Measurements from ENCODE around the gene GPR65. TPM values are rescaled to one million over a fixed set of nuclear protein-coding genes. Genes with fewer than 3 reads are reported as not detected.
A peak's percentile ranks its signal among the peaks of the same experiment; 100 is the strongest.

The GPR65 gene
- total and polyA plus RNA-seq, 7 experiments from 2014 or later: 7.6 to 18.6 (median 10.0) TPM

DNA sequence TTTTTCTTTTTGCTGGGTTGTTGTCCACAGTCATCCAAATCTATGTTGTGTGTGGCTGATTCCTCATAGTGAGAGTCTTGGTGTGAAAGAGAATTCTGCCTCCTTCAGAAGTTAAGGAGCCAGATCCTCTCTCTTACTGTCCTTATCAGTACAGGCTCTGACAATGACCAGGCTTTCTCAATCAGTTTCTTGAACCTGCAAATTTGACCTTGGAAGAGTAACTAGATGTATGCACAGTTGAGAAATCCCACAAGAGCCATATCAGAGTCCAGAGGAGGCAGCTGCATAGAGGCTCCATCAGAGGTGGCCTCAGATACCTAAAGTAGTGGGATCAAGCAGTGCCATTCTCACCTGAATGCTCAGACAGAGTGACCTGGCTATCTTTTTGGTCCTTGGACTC is 6.5 kb upstream of the GPR65 start:
- peaks cover 15 to 24% of the 10 kb centered on the region in 2 donors for H3K4me1 ChIP-seq (ENCODE audit: control insufficient read depth in 2 of 2, insufficient read depth in 2 of 2, low read length in 2 of 2)

DNA sequence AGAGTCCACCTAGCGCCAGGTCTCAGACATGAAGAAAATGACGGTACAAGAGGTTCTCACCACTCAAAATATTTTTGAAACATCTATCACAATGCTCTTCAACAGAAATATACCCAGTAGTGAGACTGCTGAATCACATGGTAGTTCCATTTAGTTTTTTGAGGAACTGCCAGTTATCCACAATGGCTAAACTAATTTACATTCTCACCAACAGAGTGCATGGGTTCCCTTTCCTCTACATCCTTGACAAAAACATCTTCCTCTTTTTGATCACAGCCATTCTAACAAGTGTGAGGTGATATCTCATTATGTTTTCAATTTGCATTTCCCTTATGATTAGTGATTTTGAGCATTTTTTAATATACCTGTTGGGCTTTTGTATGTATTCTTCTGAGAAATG is 5.7 kb upstream of the GPR65 start:
- H3K27me3 ChIP-seq (ENCODE audit: control insufficient read depth in 2 of 2, insufficient read depth in 2 of 2, low read length in 2 of 2): no peaks in the 10 kb centered on the region
- no peak overlapping the region for H3K4me3 Mint-ChIP-seq
- peaks cover 0 to 11% (median 0%) of the 10 kb centered on the region in 5 donors for H3K36me3 Mint-ChIP-seq
- H3K9me3 Mint-ChIP-seq: peaks cover 0 to 4% (median 0%) of the 10 kb centered on the region in 11 donors
- peaks cover 0 to 2% (median 0%) of the 10 kb centered on the region in 5 donors for H3K27me3 Mint-ChIP-seq
- no peaks in the 10 kb centered on the region for H3K36me3 ChIP-seq (ENCODE audit: control insufficient read depth in 2 of 3, insufficient read depth in 3 of 3, low read length in 3 of 3)
- H3K27ac ChIP-seq (ENCODE audit: low read depth, low read length): no peak overlapping the region
- ChIA-PET POLR2A (no interaction called here), CTCF (interaction anchor here (0.8 kb wide), 1 partner anchor 34 kb away, joined by 3 read pairs; no protein-coding TSS in a partner anchor)
- peaks cover 30 to 55% (median 35%) of the 10 kb centered on the region in 7 donors for H3K4me1 Mint-ChIP-seq
- intact Hi-C loops (cut with micrococcal nuclease): loop anchor here in 1 of 2 donors (10.0 kb wide), 2 partner anchors 826 to 1956 kb away; partner anchors contain the start of genes EFCAB11, TDP1 and TTC8
- H3K4me3 ChIP-seq (ENCODE audit: low read length): no peak overlapping the region
- peak overlapping the region in 1 of 9 donors; percentile 26 for H3K27ac Mint-ChIP-seq
- peaks cover 8 to 16% of the 10 kb centered on the region in 2 donors for H3K4me1 ChIP-seq (ENCODE audit: control insufficient read depth in 2 of 2, insufficient read depth in 2 of 2, low read length in 2 of 2)
- DNase-seq (no peak), ATAC-seq (peak; percentile 55)
- no peaks in the 10 kb centered on the region for H3K9me3 ChIP-seq (ENCODE audit: control insufficient read depth in 2 of 3, low read length in 3 of 3)

More for the DNA sequence above, 6.5 kb upstream of the GPR65 start:
- no peaks in the 10 kb centered on the region for H3K36me3 ChIP-seq (ENCODE audit: control insufficient read depth in 2 of 3, insufficient read depth in 3 of 3, low read length in 3 of 3)
- H3K4me3 ChIP-seq (ENCODE audit: low read length): no peak overlapping the region
- Mint-ChIP-seq H3K4me1 (peaks cover 33 to 59% (median 42%) of the 10 kb centered on the region in 7 donors), H3K27ac (peak overlapping the region in 1 of 9 donors; percentile 37), H3K4me3 (no peak overlapping the region), H3K27me3 (peaks cover 0 to 2% (median 0%) of the 10 kb centered on the region in 5 donors), H3K36me3 (peaks cover 0 to 11% (median 0%) of the 10 kb centered on the region in 5 donors), H3K9me3 (peaks cover 0 to 4% (median 0%) of the 10 kb centered on the region in 11 donors)
- ChIA-PET POLR2A (no interaction called here), CTCF (no interaction called here)
- H3K9me3 ChIP-seq (ENCODE audit: control insufficient read depth in 2 of 3, low read length in 3 of 3): no peaks in the 10 kb centered on the region
- no peak overlapping the region for H3K27ac ChIP-seq (ENCODE audit: low read depth, low read length)
- no peak for DNase-seq
- ATAC-seq: no peak
- no peaks in the 10 kb centered on the region for H3K27me3 ChIP-seq (ENCODE audit: control insufficient read depth in 2 of 2, insufficient read depth in 2 of 2, low read length in 2 of 2)
- intact Hi-C loops (cut with micrococcal nuclease): loop anchor here in 1 of 2 donors (10.0 kb wide), 2 partner anchors 826 to 1956 kb away; partner anchors contain the start of genes EFCAB11, TDP1 and TTC8

DNA sequence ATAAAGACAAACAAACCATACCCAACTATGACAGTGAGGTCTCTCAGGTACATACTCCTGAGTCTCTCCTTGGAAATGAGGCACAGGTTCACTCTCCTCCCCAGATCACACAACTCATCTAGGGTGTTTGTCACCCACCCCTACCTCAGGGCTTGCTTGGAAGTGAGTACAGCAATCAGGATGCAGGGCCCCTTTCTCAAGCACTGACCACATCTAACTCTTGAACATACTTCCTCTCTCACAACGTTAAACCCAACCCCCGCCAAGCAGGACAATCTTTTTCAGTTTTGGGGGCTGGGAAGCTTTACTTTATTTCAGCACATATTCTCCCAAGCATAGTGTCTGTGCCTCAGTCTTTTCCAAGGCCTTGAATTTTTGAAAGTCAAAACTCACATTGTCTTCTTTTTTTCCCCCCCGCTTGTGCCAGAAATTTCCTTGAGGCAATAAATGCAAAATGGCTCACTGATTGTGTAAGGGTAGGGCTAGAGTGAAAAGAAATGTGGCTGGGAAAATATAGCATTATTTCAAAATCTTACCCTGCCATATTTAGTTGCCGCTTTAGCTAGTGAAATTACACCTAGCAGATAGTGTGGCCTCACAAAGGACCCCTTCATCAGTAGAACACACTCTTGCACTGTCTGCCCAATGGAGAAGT is 2.4 kb upstream of the GPR65 start:
- Mint-ChIP-seq H3K4me3 (peak overlapping the region in 6 of 10 donors; percentile 1 to 50 (median 30)), H3K9me3 (peaks cover 0 to 2% (median 0%) of the 10 kb centered on the region in 11 donors), H3K27me3 (peaks cover 0 to 2% (median 0%) of the 10 kb centered on the region in 5 donors), H3K4me1 (peaks cover 28 to 52% (median 37%) of the 10 kb centered on the region in 7 donors), H3K27ac (peak overlapping the region in 7 of 9 donors; percentile 1 to 78 (median 48)), H3K36me3 (peaks cover 0 to 18% (median 1%) of the 10 kb centered on the region in 5 donors)
- Histone ChIP-seq H3K4me1 (ENCODE audit: control insufficient read depth in 2 of 2, insufficient read depth in 2 of 2, low read length in 2 of 2) (peaks cover 0 to 10% of the 10 kb centered on the region in 2 donors), H3K27ac (ENCODE audit: low read depth, low read length) (no peak overlapping the region), H3K27me3 (ENCODE audit: control insufficient read depth in 2 of 2, insufficient read depth in 2 of 2, low read length in 2 of 2) (no peaks in the 10 kb centered on the region), H3K9me3 (ENCODE audit: control insufficient read depth in 2 of 3, low read length in 3 of 3) (no peaks in the 10 kb centered on the region), H3K36me3 (ENCODE audit: control insufficient read depth in 2 of 3, insufficient read depth in 3 of 3, low read length in 3 of 3) (no peaks in the 10 kb centered on the region), H3K4me3 (ENCODE audit: low read length) (no peak overlapping the region)
- ChIA-PET CTCF (interaction anchor here (1.2 kb wide), 1 partner anchor 9 kb away, joined by 3 read pairs; the partner anchor contains the start of gene GALC), POLR2A (interaction anchor here (0.7 to 6.2 kb wide), 3 partner anchors 8 to 24 kb away, joined by 3 to 122 read pairs (median 5); partner anchors contain the start of gene GALC)
- ATAC-seq: no peak
- intact Hi-C loops (cut with micrococcal nuclease): loop anchor here in 1 of 2 donors (10.0 kb wide), 2 partner anchors 562 to 1432 kb away; partner anchors contain the start of gene ZC3H14
- no peak for DNase-seq

- Mint-ChIP-seq H3K27me3 (peaks cover 0 to 2% (median 0%) of the 10 kb centered on the region in 5 donors), H3K9me3 (peaks cover 0 to 2% (median 0%) of the 10 kb centered on the region in 11 donors), H3K4me3 (no peak overlapping the region), H3K4me1 (peaks cover 35 to 60% (median 45%) of the 10 kb centered on the region in 7 donors), H3K36me3 (peaks cover 0 to 25% (median 5%) of the 10 kb centered on the region in 5 donors), H3K27ac (peak overlapping the region in 1 of 9 donors; percentile 78)
- H3K4me3 ChIP-seq (ENCODE audit: low read length): no peak overlapping the region
- H3K4me1 ChIP-seq (ENCODE audit: control insufficient read depth in 2 of 2, insufficient read depth in 2 of 2, low read length in 2 of 2): peaks cover 5 to 15% of the 10 kb centered on the region in 2 donors
- ATAC-seq (no peak), DNase-seq (no peak)
- intact Hi-C loops (cut with micrococcal nuclease): loop anchor here in 1 of 2 donors (10.0 kb wide), 2 partner anchors 561 to 1431 kb away; partner anchors contain the start of gene ZC3H14
- H3K36me3 ChIP-seq (ENCODE audit: control insufficient read depth in 2 of 3, insufficient read depth in 3 of 3, low read length in 3 of 3): no peaks in the 10 kb centered on the region
- no peaks in the 10 kb centered on the region for H3K9me3 ChIP-seq (ENCODE audit: control insufficient read depth in 2 of 3, low read length in 3 of 3)
- ChIA-PET CTCF (interaction anchor here (1.2 kb wide), 1 partner anchor 10 kb away, joined by 3 read pairs; the partner anchor contains the start of gene GALC), POLR2A (interaction anchor here (0.7 to 6.2 kb wide), 4 partner anchors 9 to 23 kb away, joined by 3 to 122 read pairs (median 4); partner anchors contain the start of gene GALC)
- H3K27me3 ChIP-seq (ENCODE audit: control insufficient read depth in 2 of 2, insufficient read depth in 2 of 2, low read length in 2 of 2): no peaks in the 10 kb centered on the region
- H3K27ac ChIP-seq (ENCODE audit: low read depth, low read length): no peak overlapping the region
Observed at GRCh38 chr14:88003425-88003824, 1.5 kb upstream of the GPR65 start.

DNA sequence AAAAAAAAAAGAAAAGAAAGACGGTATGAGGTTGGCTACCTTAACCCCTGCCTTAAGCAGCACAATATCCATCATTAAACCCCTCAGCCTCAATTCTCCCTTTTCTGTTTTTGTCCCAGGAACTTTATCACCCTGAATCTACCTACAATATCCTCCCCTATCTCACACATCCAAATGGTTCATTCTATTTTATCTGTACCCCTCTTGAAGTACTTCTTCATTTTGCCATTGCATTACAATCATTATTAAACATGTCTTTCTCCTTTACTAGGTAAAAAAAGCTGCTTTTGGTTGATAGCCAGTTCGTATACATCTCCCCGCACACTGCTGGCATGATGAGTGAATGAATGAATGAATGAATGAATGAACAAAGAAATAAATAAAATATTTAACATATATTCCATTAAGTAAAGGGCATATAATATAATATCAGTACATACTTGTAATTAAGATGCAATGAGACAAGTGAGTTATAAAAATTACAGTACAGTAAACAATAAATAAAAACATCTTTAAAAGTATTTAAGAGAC is 364 bp upstream of the GPR65 start:
- POLR2A ChIA-PET: interaction anchor here (0.6 to 6.2 kb wide), 7 partner anchors 10 to 124 kb away, joined by 3 to 122 read pairs (median 4); partner anchors contain the start of gene GALC
- peak overlapping the region; percentile 80 to 95 (median 88) for H3K4me3 Mint-ChIP-seq

More for the DNA sequence above, 364 bp upstream of the GPR65 start:
- H3K27me3 Mint-ChIP-seq: no peaks in the 10 kb centered on the region
- H3K27ac ChIP-seq (ENCODE audit: low read depth, low read length): peak overlapping the region; percentile 81
- no peaks in the 10 kb centered on the region for H3K9me3 ChIP-seq (ENCODE audit: control insufficient read depth in 2 of 3, low read length in 3 of 3)
- H3K36me3 Mint-ChIP-seq: peaks cover 0 to 32% (median 0%) of the 10 kb centered on the region in 5 donors
- no peaks in the 10 kb centered on the region for H3K27me3 ChIP-seq (ENCODE audit: control insufficient read depth in 2 of 2, insufficient read depth in 2 of 2, low read length in 2 of 2)
- peaks cover 15 to 26% of the 10 kb centered on the region in 2 donors for H3K4me1 ChIP-seq (ENCODE audit: control insufficient read depth in 2 of 2, insufficient read depth in 2 of 2, low read length in 2 of 2)
- DNase-seq: no peak
- CTCF ChIA-PET: interaction anchor here (3.7 kb wide), 1 partner anchor 10 kb away, joined by 19 read pairs; no protein-coding TSS in a partner anchor
- H3K9me3 Mint-ChIP-seq: peaks cover 0 to 2% (median 0%) of the 10 kb centered on the region in 11 donors
- H3K27ac Mint-ChIP-seq: peak overlapping the region; percentile 82 to 98 (median 90)
- intact Hi-C loops (cut with micrococcal nuclease): loop anchor here (5.0 to 10.0 kb wide), 7 partner anchors 38 to 1430 kb away; partner anchors contain the start of genes ZC3H14 (in 2 of the 2), EML5 (in 1 of the 2) and SPATA7 (in 1 of the 2)
- H3K4me3 ChIP-seq (ENCODE audit: low read length): no peak overlapping the region
- peaks cover 44 to 72% (median 57%) of the 10 kb centered on the region in 7 donors for H3K4me1 Mint-ChIP-seq
- ATAC-seq: no peak
- no peaks in the 10 kb centered on the region for H3K36me3 ChIP-seq (ENCODE audit: control insufficient read depth in 2 of 3, insufficient read depth in 3 of 3, low read length in 3 of 3)

Data from naive thymus-derived CD4-positive, alpha-beta T cell (primary cell).